Measurements from ENCODE around the gene CSNK1D.

DNA sequence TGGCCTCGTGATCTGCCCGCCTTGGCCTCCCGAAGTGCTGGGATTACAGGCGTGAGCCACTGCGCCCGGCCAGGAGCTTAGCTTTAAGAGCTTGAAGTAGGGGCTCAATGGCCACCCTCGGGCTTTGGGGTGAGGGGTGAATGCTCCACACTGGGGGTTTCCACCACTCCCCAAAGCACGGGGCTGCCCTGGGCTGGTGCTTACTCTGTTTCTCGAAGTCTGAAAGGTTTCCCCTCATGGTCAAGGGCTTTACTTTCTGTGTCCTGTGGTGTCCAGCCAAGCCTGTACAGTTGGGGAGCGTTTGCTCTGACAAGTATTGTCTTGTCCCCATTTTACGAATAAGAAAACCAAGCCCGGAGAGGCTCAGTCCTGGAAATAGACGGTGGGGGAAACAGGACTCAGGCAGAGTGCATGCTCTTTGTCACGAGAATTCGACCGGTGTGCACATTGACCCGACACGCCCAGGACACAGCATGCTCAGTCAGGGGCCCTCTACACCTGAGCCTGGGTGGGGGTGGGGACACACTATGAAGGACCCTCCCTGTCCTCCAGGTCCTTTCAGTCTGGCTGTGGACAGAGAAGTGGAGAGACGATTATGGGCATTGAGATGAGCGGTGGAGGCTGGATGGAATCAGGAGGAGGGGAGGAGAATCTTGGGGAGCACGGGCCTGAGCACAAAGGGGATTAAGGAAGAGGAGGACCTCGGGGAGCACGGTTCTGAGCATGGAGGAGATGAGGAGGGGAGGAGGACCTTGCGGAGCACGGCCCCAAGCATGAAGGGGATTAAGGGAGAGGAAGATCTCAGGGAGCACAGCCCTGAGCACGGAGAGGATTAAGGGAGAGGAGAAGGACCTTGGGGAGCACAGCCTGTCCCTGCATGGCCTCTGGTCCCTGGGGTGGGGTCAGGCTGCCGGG, 36.4 kb upstream of the CSNK1D start:
- TF ChIP-seq, protein P1, sequence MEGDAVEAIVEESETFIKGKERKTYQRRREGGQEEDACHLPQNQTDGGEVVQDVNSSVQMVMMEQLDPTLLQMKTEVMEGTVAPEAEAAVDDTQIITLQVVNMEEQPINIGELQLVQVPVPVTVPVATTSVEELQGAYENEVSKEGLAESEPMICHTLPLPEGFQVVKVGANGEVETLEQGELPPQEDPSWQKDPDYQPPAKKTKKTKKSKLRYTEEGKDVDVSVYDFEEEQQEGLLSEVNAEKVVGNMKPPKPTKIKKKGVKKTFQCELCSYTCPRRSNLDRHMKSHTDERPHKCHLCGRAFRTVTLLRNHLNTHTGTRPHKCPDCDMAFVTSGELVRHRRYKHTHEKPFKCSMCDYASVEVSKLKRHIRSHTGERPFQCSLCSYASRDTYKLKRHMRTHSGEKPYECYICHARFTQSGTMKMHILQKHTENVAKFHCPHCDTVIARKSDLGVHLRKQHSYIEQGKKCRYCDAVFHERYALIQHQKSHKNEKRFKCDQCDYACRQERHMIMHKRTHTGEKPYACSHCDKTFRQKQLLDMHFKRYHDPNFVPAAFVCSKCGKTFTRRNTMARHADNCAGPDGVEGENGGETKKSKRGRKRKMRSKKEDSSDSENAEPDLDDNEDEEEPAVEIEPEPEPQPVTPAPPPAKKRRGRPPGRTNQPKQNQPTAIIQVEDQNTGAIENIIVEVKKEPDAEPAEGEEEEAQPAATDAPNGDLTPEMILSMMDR (conservative IDR thresholded peaks at IDR 0.05; ENCODE audit: low read depth in 2 of 2), result no peak
- no peak for TF ChIP-seq EZH2phosphoT487 (IDR thresholded peaks at IDR 0.05; ENCODE audit: unreplicated experiment)
- TF ChIP-seq ZNF462 (CRISPR knock-in tag; IDR thresholded peaks at IDR 0.05), result no peak
